ENCODE data around the gene NEK7. TPM values are rescaled to one million over a fixed set of nuclear protein-coding genes. Genes with fewer than 3 reads are reported as not detected.

NEK7 gene
- total and polyA plus RNA-seq, 2 of the 4 experiments (the other 2 are of a cell fraction), result 89.0 to 467 TPM

DNA sequence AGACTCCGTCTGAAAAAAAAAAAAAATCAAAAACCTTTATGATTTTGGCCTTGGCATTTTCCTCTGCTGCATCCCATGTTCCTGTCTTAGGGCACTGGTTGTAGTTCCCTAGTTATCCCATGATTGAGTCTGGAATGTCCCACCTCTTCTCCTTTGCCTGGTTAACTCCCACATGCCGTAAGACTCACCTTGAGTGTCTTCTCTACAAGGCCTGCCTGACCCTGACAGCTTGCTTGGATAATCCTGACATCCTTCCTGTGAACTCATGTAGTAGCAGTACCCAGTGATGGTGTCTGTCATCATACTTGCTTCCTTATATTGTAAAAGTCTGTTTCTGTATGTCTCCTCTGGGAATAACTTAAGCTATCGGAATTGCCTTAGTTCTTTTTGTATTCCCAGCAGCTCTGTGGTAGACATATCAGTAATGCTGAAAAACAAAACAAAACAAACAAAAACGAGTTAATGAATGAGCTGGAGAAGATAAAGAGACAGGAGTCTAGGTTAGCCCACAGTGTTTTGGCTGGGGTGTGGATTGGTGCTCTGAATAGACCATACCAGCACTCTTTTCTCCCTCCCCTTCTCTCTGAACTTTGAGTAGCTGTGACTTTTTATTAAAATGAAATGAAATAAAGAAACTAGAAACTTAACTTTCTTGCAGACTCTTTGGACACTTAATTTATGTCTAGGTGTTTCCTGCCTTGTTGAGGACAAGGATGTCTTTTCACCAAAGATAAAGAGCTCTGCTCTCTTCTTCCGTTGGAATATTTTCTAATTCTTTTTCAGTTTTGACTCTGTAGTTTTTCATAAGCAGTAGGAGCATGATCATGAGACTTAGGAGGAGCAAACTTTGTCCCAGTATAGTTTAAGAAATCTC lies 15.1 kb downstream of the NEK7 start (continued):
- TF ChIP-seq BHLHE40 (IDR thresholded peaks at IDR 0.05; ENCODE audit: low read depth, low read length), result no peak

GRCh38 chr1:198173832-198174231 lies 17.0 kb downstream of the NEK7 start:
- Histone ChIP-seq H2BK20ac (ENCODE audit: low read depth, low read length) (no peak overlapping the region), H3K23ac (ENCODE audit: low read depth, low read length) (no peak overlapping the region; the same call in 1 of the 2 replicates), H3K4ac (ENCODE audit: low read depth, low read length) (no peak overlapping the region), H3K79me1 (ENCODE audit: low read depth in 1 of 2, low read length in 2 of 2) (peaks cover 0 to 59% of the 10 kb centered on the region in 2 experiments; a peak in 2 of 4 replicates), H3K56ac (ENCODE audit: extremely low read depth, insufficient read depth, low read length) (no peak overlapping the region), H4K91ac (ENCODE audit: insufficient read depth, low read depth, low read length) (no peak overlapping the region), H3K4me1 (ENCODE audit: control insufficient read depth, insufficient read depth, low read length) (peaks cover 18% of the 10 kb centered on the region), H2BK120ac (ENCODE audit: low read depth, low read length) (no peak overlapping the region), H2BK5ac (ENCODE audit: low read depth, low read length, poor library complexity, severe bottlenecking) (no peak overlapping the region), H3K14ac (replicated peaks; ENCODE audit: low read depth, low read length) (no peak overlapping the region), H3K9ac (ENCODE audit: low read depth, low read length) (no peak overlapping the region), H4K5ac (ENCODE audit: low read depth, low read length) (no peak overlapping the region), H3K27ac (ENCODE audit: insufficient read depth, low read length) (no peak overlapping the region), H3K36me3 (ENCODE audit: control insufficient read depth, insufficient read depth, low read length) (no peaks in the 10 kb centered on the region), H3K18ac (ENCODE audit: low read depth, low read length) (no peak overlapping the region), H2AK5ac (ENCODE audit: low read depth, low read length) (no peak overlapping the region), H3K27me3 (ENCODE audit: control insufficient read depth, insufficient read depth, low read length) (no peaks in the 10 kb centered on the region), H4K20me1 (ENCODE audit: insufficient read depth, low read length) (peaks cover 67% of the 10 kb centered on the region), H2AFZ (replicated peaks; ENCODE audit: low read length, poor library complexity) (no peak overlapping the region), H2BK15ac (ENCODE audit: low read depth, low read length) (no peak overlapping the region), H4K8ac (ENCODE audit: low read depth in 2 of 2, low read length in 2 of 2) (no peak overlapping the region), H3K9me3 (ENCODE audit: control insufficient read depth, insufficient read depth, low read length) (no peaks in the 10 kb centered on the region), H2AK9ac (replicated peaks; ENCODE audit: low read depth, low read length, poor library complexity) (no peak overlapping the region), H3K4me2 (ENCODE audit: low read depth, low read length) (no peak overlapping the region; the same call in 1 of the 2 replicates), H3K4me3 (ENCODE audit: insufficient read depth, low read depth, low read length) (no peak overlapping the region), H3K9me1 (ENCODE audit: insufficient read depth, low read length) (peaks cover 19% of the 10 kb centered on the region)
- no TSS peak for BruUV-seq (replicated peaks)
- intact Hi-C loops (cut with micrococcal nuclease) (loop anchor here (2.0 to 5.0 kb wide), 2 partner anchors 23 to 98 kb away; no protein-coding TSS in a partner anchor), dilution Hi-C loops (cut with HindIII; ENCODE audit: low sequenced_read_pairs, unreplicated experiment) (no loop called here), in situ Hi-C loops (cut with MboI; ENCODE audit: low sequenced_read_pairs) (no loop called here)
- CTCF ChIA-PET, result no interaction called here
- DNase-seq, result no peak
- ATAC-seq (ENCODE audit: low read depth), result no peak
- POLR2A ChIA-PET (ENCODE audit: unreplicated experiment), result no interaction called here
- no peak for TF ChIP-seq RAD21 (IDR thresholded peaks at IDR 0.05; ENCODE audit: low read length)
- TF ChIP-seq NFE2L2 (IDR thresholded peaks at IDR 0.05; ENCODE audit: low read depth, low read length), result no peak
- no peak for TF ChIP-seq CHD1 (IDR thresholded peaks at IDR 0.05; ENCODE audit: low read depth, low read length)
- TF ChIP-seq POLR2A (IDR thresholded peaks at IDR 0.05; ENCODE audit: low read depth, low read length), result no peak
- no peak for TF ChIP-seq BHLHE40 (IDR thresholded peaks at IDR 0.05; ENCODE audit: low read depth, low read length)
- no peak for TF ChIP-seq ELK1 (IDR thresholded peaks at IDR 0.05; ENCODE audit: borderline replicate concordance, low read depth, low read length)
- TF ChIP-seq RCOR1 (IDR thresholded peaks at IDR 0.05; ENCODE audit: insufficient replicate concordance, low read length), result no peak
- no peak for TF ChIP-seq CTCF (conservative IDR thresholded peaks at IDR 0.05; ENCODE audit: low read depth, low read length)
- no peak for TF ChIP-seq MAZ (IDR thresholded peaks at IDR 0.05; ENCODE audit: borderline replicate concordance, low read depth, low read length)
- no peak for TF ChIP-seq SMC3 (IDR thresholded peaks at IDR 0.05; ENCODE audit: low read depth, low read length)
- no peak for TF ChIP-seq CEBPB (IDR thresholded peaks at IDR 0.05; ENCODE audit: low read depth, low read length)
- TF ChIP-seq MAFK (IDR thresholded peaks at IDR 0.05; ENCODE audit: low read depth, low read length), result no peak
- no peak for TF ChIP-seq USF2 (IDR thresholded peaks at IDR 0.05; ENCODE audit: low read depth, low read length)
